ENCODE results near the gene SOX9.

DNA sequence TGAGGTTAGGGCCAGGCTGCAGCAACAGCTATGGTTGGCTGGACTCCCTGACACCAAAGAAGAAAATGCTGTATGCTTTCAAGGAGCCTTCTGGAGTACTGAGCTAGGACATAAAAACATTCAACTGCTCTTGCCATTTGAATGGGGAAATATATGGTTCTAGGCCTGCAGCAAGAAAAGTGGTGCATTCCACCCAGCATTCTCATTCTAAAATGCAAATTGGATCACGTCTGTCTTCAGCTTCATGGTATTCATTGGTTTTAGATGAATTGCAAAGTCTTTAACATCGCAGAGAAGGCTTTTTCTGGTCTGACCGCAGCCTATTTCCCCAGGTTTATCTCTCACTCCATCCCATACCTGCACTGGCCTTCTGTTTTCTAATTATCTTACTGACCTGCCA is 27.1 kb upstream of the SOX9 start:
- TF ChIP-seq JUNB (CRISPR knock-in tag; conservative IDR thresholded peaks at IDR 0.05), result no peak
- TF ChIP-seq, protein P1, sequence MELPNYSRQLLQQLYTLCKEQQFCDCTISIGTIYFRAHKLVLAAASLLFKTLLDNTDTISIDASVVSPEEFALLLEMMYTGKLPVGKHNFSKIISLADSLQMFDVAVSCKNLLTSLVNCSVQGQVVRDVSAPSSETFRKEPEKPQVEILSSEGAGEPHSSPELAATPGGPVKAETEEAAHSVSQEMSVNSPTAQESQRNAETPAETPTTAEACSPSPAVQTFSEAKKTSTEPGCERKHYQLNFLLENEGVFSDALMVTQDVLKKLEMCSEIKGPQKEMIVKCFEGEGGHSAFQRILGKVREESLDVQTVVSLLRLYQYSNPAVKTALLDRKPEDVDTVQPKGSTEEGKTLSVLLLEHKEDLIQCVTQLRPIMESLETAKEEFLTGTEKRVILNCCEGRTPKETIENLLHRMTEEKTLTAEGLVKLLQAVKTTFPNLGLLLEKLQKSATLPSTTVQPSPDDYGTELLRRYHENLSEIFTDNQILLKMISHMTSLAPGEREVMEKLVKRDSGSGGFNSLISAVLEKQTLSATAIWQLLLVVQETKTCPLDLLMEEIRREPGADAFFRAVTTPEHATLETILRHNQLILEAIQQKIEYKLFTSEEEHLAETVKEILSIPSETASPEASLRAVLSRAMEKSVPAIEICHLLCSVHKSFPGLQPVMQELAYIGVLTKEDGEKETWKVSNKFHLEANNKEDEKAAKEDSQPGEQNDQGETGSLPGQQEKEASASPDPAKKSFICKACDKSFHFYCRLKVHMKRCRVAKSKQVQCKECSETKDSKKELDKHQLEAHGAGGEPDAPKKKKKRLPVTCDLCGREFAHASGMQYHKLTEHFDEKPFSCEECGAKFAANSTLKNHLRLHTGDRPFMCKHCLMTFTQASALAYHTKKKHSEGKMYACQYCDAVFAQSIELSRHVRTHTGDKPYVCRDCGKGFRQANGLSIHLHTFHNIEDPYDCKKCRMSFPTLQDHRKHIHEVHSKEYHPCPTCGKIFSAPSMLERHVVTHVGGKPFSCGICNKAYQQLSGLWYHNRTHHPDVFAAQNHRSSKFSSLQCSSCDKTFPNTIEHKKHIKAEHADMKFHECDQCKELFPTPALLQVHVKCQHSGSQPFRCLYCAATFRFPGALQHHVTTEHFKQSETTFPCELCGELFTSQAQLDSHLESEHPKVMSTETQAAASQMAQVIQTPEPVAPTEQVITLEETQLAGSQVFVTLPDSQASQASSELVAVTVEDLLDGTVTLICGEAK (IDR thresholded peaks at IDR 0.05), result no peak
- TF ChIP-seq, protein P1 (CRISPR knock-in tag; IDR thresholded peaks at IDR 0.05), result no peak
- TF ChIP-seq BCL6 (CRISPR knock-in tag; IDR thresholded peaks at IDR 0.05), result no peak
- TF ChIP-seq EP300 (IDR thresholded peaks at IDR 0.05; ENCODE audit: low read length), result no peak
- no peak for TF ChIP-seq POLR2A (conservative IDR thresholded peaks at IDR 0.05)
- no peak for TF ChIP-seq HDAC6 (IDR thresholded peaks at IDR 0.05; ENCODE audit: low read depth, low read length)
- TF ChIP-seq TARDBP (IDR thresholded peaks at IDR 0.05), result no peak

Data from K562 (cell line).